HG02973 (cell line): ENCODE results near the gene PSMB4.
"Not testable (repeated sequence)": the region's sequence is repeated elsewhere in the genome, so short reads cannot be mapped to it uniquely, and the experiment has no call there.

Experiments
- ATAC-seq: cut with Tn5 transposase; IDR thresholded peaks from one replicate; pipeline ENCODE4 v1.9.1; 2021; ENCODE audit warnings: moderate library complexity; ENCODE audit not compliant: unreplicated experiment

Gene PSMB4

GRCh38 chr1:151436985-151437384 lies 37.6 kb downstream of the PSMB4 start:
- ATAC-seq: no peak

DNA sequence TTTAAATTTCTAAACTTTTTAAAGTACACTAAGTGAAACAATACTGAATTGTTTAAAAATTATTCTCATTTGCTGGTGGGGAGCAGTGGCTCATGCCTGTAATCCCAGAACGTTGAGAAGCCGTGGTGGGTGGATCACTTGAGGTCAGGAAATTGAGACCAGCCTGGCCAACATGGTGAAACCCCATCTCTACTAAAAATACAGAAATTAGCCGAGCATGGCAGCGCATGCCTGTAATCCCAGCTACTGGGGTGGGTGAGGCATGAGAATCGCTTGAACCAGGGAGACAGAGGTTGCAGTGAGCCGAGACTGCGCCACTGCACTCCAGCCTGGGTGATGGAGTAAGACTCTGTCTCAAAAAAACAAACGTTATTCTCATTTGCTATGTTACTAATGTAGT lies 38.0 kb downstream of the PSMB4 start:
- not testable (repeated sequence) for ATAC-seq

DNA sequence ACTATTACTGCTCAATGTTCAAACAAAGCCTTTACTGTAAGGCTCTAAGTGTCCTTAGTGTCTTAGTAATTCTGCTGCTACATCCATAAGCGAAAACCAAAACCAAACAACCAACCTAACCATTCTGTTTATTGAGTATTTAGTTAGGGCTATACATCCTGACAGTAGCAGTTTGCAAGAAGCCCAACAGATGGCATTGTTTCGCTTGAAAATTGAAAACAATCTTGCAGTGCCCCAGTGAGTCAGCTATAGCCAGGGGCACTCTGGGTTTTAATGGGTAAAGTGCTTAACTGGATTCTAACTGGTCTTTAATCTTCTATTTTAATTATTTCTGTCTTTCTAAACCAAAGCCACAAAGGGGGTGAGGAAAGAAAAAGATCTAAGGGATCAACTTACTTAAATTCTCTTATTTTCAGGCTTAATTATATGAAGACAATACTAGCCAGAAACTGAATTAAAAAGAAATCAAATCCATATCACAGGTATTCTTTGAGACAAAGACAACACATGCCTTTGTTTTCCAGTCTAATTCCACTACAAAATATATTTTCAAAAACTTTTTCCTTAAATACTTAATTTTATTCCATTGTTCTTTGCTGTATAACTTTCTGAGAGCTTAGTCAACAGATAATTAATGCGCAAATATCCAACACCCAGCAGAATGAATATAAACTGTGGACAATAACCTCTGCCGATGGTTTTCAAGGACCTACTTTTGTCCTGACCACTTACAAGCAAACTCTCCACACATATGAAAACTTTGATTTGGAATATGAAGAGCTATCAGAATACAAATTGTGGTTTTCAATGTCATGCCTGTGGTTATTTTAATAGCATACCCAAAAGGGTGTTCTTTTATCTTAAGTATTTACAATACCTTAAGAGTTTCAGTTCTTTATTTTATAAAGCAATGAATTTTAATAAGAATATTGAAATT lies 44.7 kb downstream of the PSMB4 start:
- ATAC-seq: no peak

GRCh38 chr1:151444783-151445177 lies 45.4 kb downstream of the PSMB4 start:
- no peak for ATAC-seq

DNA sequence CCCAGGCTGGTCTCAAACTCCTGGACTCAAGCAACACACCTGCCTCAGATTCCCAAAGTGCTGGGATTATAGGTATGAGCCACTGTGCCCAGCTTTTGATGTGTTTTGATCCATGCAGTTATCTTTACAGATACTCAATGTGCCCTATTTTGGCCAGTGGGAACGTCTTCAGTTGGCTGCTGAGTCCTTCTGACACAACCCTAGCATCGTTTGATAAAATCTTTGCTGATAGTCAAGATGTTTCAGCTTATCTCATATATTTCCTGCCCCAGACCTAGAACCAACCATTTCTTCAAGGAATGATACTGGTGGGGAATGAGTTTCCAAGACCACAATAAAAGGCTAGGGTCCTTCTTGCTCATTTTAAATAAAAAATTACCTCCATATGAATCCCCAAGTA lies 48.3 kb downstream of the PSMB4 start:
- ATAC-seq: no peak
